AG20443 (cell line): ENCODE data around the gene KCNA10.

Experiments
- DNase-seq: peaks from one replicate; pipeline ENCODE4 v3.0.0; 2012; ENCODE audit warnings: low spot score, mixed read lengths

KCNA10 gene

GRCh38 chr1:110519125-110519810 lies at the start of gene KCNA10:
TSS of gene KCNA10 (minus strand) at chr1:110519175. CDS start at chr1:110518787, 388 bp downstream.
- no peak for DNase-seq

- DNase-seq, result no peak
Observed at GRCh38 chr1:110566836-110567235, 47.9 kb upstream of the KCNA10 start.

- no peak for DNase-seq
Observed at GRCh38 chr1:110565565-110565964, 46.6 kb upstream of the KCNA10 start.

- DNase-seq, result no peak
Observed at GRCh38 chr1:110563089-110563488, 44.1 kb upstream of the KCNA10 start.

- DNase-seq, result no peak
Observed at GRCh38 chr1:110561596-110561995, 42.6 kb upstream of the KCNA10 start.

GRCh38 chr1:110559157-110559556 lies 40.2 kb upstream of the KCNA10 start:
- DNase-seq, result no peak

GRCh38 chr1:110557481-110557880 lies 38.5 kb upstream of the KCNA10 start:
- DNase-seq, result no peak

- DNase-seq, result no peak
Observed at GRCh38 chr1:110556471-110556807, 37.5 kb upstream of the KCNA10 start.

- no peak for DNase-seq
Observed at GRCh38 chr1:110555807-110556470, 37.0 kb upstream of the KCNA10 start.

GRCh38 chr1:110554871-110555801 lies 36.2 kb upstream of the KCNA10 start:
- peak; percentile 82 for DNase-seq

GRCh38 chr1:110551278-110551809 lies 32.4 kb upstream of the KCNA10 start:
- no peak for DNase-seq

- DNase-seq, result no peak
Observed at GRCh38 chr1:110549831-110550230, 30.9 kb upstream of the KCNA10 start.

GRCh38 chr1:110548381-110548780 lies 29.4 kb upstream of the KCNA10 start:
- peak; percentile 41 for DNase-seq

- no peak for DNase-seq
Observed at GRCh38 chr1:110547017-110547416, 28.0 kb upstream of the KCNA10 start.

GRCh38 chr1:110545492-110545891 lies 26.5 kb upstream of the KCNA10 start:
- DNase-seq, result no peak

- no peak for DNase-seq
Observed at GRCh38 chr1:110544753-110545152, 25.8 kb upstream of the KCNA10 start.

- DNase-seq, result peak; percentile 73
Observed at GRCh38 chr1:110542725-110543124, 23.8 kb upstream of the KCNA10 start.

- DNase-seq, result no peak
Observed at GRCh38 chr1:110541906-110542395, 23.0 kb upstream of the KCNA10 start.

GRCh38 chr1:110540891-110541685 lies 22.1 kb upstream of the KCNA10 start:
- no peak for DNase-seq

GRCh38 chr1:110538921-110539320 lies 19.9 kb upstream of the KCNA10 start:
- no peak for DNase-seq

- DNase-seq, result no peak
Observed at GRCh38 chr1:110538075-110538474, 19.1 kb upstream of the KCNA10 start.
